Gastrocnemius medialis (tissue), 4 donors: Measurements from ENCODE around the gene PKIB.

ENCODE experiments used
- CTCF ChIP-seq, 5 experiments: fragments of 450-650 bp in 3 of 5; fragments of 200-600 bp in 2 of 5; sonication (generic) in 2 of 5; IDR thresholded peaks in 4 of 5; conservative IDR thresholded peaks in 1 of 5; 1 replicate in 4 of 5; 2 replicates in 1 of 5; pipeline ENCODE4 v1.5.1; 2016 to 2019; ENCODE audit warnings: antibody characterized with exemption in 5 of 5, mild to moderate bottlenecking in 3 of 5, moderate library complexity in 3 of 5
- POLR2A ChIP-seq, 2 donors: fragments of 450-650 bp; IDR thresholded peaks; one replicate each; pipeline ENCODE4 v1.6.1; 2017; ENCODE audit warnings: antibody characterized with exemption in 2 of 2, mild to moderate bottlenecking in 2 of 2, moderate library complexity in 2 of 2

GRCh38 chr6:122673343-122673961, 63.2 kb downstream of the PKIB start:
- TF ChIP-seq CTCF (IDR thresholded peaks at IDR 0.05 in 4 of 5, conservative IDR thresholded peaks at IDR 0.05 in 1 of 5) (no peak), POLR2A (IDR thresholded peaks at IDR 0.05) (no peak)
